ENCODE measurements around the gene TBC1D22A. TPM values are rescaled to one million over a fixed set of nuclear protein-coding genes. Genes with fewer than 3 reads are reported as not detected.

The TBC1D22A gene
- polyA plus RNA-seq, 1 donor (not counting 4 experiments of a cell fraction or from before 2014, with no cell fraction given), result 20.9 TPM

DNA sequence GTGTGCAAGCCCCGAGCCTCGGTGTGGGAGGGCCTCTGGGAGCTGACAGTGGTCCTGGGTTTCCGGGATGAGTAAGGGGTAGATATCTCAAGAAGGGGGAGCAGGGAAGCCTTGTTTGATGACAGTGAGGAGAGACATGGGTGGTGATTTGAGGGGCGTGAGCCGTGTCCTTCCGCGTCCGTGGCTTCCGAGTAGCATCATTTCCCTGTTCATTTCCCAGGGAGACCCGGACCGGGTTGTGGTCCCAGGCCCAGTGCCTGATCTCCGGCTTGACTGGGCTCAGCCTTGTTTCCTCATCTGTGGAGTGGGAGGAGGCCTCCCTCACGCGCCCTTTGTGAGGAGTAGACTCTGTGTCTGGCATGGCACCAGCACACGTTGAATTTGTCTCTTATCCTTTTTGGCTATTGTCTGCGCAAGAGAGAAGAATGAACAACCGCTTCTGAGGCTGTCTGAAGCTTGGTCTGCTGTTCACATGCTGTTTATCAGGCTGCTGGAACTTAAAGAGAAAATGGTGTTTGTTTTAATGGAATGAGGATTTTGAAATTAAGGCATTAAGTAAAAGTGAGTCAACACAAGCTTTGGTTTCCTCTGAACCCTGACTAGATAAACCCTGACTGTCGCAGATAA is 348.5 kb downstream of the TBC1D22A start:
- Histone ChIP-seq H3K4me3 (ENCODE audit: control insufficient read depth in 2 of 3, extremely low read depth in 1 of 3, insufficient read depth in 2 of 3, low read depth in 1 of 3, low read length in 3 of 3) (no peak overlapping the region), H3K27ac (ENCODE audit: control insufficient read depth, insufficient read depth, low read length) (no peak overlapping the region), H4K20me1 (ENCODE audit: control insufficient read depth, extremely low read depth, insufficient read depth, low read length) (no peaks in the 10 kb centered on the region), H3K79me2 (ENCODE audit: control insufficient read depth, insufficient read depth, low read length) (no peaks in the 10 kb centered on the region), H3K9me1 (ENCODE audit: control insufficient read depth, extremely low read depth, insufficient read depth, low read length) (no peaks in the 10 kb centered on the region), H2AFZ (ENCODE audit: control insufficient read depth, low read length) (no peak overlapping the region), H3K9me3 (ENCODE audit: control insufficient read depth, low read depth, low read length) (no peaks in the 10 kb centered on the region), H3K9ac (ENCODE audit: control insufficient read depth, extremely low read depth, insufficient read depth, low read length) (no peak overlapping the region), H3K4me2 (ENCODE audit: control insufficient read depth, extremely low read depth, insufficient read depth, low read depth, low read length) (no peak overlapping the region), H3K27me3 (ENCODE audit: control insufficient read depth, extremely low read depth, insufficient read depth, low read length) (no peaks in the 10 kb centered on the region), H3K4me1 (ENCODE audit: control insufficient read depth, extremely low read depth, insufficient read depth, low read length) (peaks cover 17% of the 10 kb centered on the region), H3K36me3 (ENCODE audit: control insufficient read depth in 2 of 2, extremely low read depth in 1 of 2, insufficient read depth in 2 of 2, low read length in 2 of 2) (peaks cover 0 to 5% of the 10 kb centered on the region in 2 experiments)
- DNase-seq (ENCODE audit: low read depth, low spot score) (no peak), FAIRE-seq (no peak)
- no peak for TF ChIP-seq EZH2 (IDR thresholded peaks at IDR 0.05; ENCODE audit: low read length)
- TF ChIP-seq, protein P1, sequence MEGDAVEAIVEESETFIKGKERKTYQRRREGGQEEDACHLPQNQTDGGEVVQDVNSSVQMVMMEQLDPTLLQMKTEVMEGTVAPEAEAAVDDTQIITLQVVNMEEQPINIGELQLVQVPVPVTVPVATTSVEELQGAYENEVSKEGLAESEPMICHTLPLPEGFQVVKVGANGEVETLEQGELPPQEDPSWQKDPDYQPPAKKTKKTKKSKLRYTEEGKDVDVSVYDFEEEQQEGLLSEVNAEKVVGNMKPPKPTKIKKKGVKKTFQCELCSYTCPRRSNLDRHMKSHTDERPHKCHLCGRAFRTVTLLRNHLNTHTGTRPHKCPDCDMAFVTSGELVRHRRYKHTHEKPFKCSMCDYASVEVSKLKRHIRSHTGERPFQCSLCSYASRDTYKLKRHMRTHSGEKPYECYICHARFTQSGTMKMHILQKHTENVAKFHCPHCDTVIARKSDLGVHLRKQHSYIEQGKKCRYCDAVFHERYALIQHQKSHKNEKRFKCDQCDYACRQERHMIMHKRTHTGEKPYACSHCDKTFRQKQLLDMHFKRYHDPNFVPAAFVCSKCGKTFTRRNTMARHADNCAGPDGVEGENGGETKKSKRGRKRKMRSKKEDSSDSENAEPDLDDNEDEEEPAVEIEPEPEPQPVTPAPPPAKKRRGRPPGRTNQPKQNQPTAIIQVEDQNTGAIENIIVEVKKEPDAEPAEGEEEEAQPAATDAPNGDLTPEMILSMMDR (optimal IDR thresholded peaks at IDR 0.05 in 1 of 3, IDR thresholded peaks at IDR 0.05 in 1 of 3, conservative IDR thresholded peaks at IDR 0.05 in 1 of 3; ENCODE audit: extremely low read depth in 1 of 3, insufficient read depth in 2 of 3, low read length in 3 of 3), result no peak
- dilution Hi-C loops (cut with MboI; ENCODE audit: extremely low pct_ligation_motif_present, low sequenced_read_pairs), result no loop called here

DNA sequence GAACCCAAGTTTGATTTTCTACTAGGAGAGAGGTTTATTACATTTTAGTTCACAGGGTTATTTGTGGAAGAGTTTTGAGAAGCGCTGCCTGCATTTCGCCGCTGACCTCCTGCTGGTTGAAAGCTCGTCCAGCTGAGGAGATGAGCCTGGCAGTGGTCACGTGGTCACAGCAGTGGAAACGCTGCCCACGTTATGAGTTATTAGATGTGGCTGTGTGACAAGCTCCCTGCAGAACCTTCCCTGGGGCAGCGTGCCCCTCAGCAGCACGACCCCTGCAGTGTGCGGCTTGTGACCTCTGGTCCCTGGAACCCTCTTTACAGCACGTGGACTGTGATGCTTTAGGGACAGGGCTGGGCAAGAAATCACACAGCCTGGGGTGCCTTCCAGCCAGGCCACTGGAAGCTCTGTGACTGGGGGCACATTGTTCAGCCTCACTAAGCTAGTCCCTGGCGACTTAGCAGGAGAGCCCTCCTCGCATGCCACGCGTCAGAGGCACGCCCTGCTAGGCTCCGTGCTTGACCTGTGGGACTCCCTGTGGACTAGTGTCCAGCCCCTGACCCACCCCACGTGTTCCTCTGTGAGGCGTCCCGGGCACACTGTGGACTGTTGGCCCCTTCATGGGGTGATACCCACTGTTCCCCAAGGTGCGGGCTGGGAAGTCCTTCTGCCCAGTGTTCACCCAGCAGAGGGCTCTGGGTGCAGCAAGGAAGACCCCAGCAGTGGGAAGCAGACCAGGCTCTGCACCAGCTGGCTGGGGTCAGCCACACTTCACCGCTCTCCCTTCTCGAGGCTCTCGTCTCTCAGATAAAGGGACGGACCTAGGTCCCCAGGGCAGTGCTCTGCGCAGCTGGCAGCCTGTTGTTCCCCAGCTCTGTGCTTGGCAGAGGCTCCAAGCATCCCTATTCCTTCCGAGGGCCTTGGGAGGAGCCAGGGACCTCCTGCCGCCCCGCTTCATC is 349.5 kb downstream of the TBC1D22A start:
- dilution Hi-C loops (cut with MboI; ENCODE audit: extremely low pct_ligation_motif_present, low sequenced_read_pairs), result no loop called here

More for the DNA sequence above, 349.5 kb downstream of the TBC1D22A start:
- H3K27me3 ChIP-seq (ENCODE audit: control insufficient read depth, extremely low read depth, insufficient read depth, low read length), result no peaks in the 10 kb centered on the region
- no peak overlapping the region for H3K27ac ChIP-seq (ENCODE audit: control insufficient read depth, insufficient read depth, low read length)
- H3K9ac ChIP-seq (ENCODE audit: control insufficient read depth, extremely low read depth, insufficient read depth, low read length), result no peak overlapping the region
- no peaks in the 10 kb centered on the region for H3K9me1 ChIP-seq (ENCODE audit: control insufficient read depth, extremely low read depth, insufficient read depth, low read length)
- FAIRE-seq, result no peak
- no peak overlapping the region for H3K4me3 ChIP-seq (ENCODE audit: control insufficient read depth in 2 of 3, extremely low read depth in 1 of 3, insufficient read depth in 2 of 3, low read depth in 1 of 3, low read length in 3 of 3)
- H3K4me2 ChIP-seq (ENCODE audit: control insufficient read depth, extremely low read depth, insufficient read depth, low read depth, low read length), result no peak overlapping the region
- peaks cover 0 to 7% of the 10 kb centered on the region in 2 experiments for H3K36me3 ChIP-seq (ENCODE audit: control insufficient read depth in 2 of 2, extremely low read depth in 1 of 2, insufficient read depth in 2 of 2, low read length in 2 of 2)
- TF ChIP-seq, protein P1 (optimal IDR thresholded peaks at IDR 0.05 in 1 of 3, IDR thresholded peaks at IDR 0.05 in 1 of 3, conservative IDR thresholded peaks at IDR 0.05 in 1 of 3; ENCODE audit: extremely low read depth in 1 of 3, insufficient read depth in 2 of 3, low read length in 3 of 3), result no peak
- no peak for TF ChIP-seq EZH2 (IDR thresholded peaks at IDR 0.05; ENCODE audit: low read length)
- DNase-seq (ENCODE audit: low read depth, low spot score), result no peak
- H4K20me1 ChIP-seq (ENCODE audit: control insufficient read depth, extremely low read depth, insufficient read depth, low read length), result no peaks in the 10 kb centered on the region
- no peaks in the 10 kb centered on the region for H3K9me3 ChIP-seq (ENCODE audit: control insufficient read depth, low read depth, low read length)
- H3K4me1 ChIP-seq (ENCODE audit: control insufficient read depth, extremely low read depth, insufficient read depth, low read length), result peaks cover 13% of the 10 kb centered on the region
- H2AFZ ChIP-seq (ENCODE audit: control insufficient read depth, low read length), result no peak overlapping the region
- H3K79me2 ChIP-seq (ENCODE audit: control insufficient read depth, insufficient read depth, low read length), result no peaks in the 10 kb centered on the region

Data from keratinocyte (primary cell).